B cell (primary cell): ENCODE results near the gene SPSB1. TPM values are rescaled to one million over a fixed set of nuclear protein-coding genes. Genes with fewer than 3 reads are reported as not detected.

Experiments used
- ATAC-seq: fragments of 200-7000 bp; cut with Tn5 transposase; one replicate; pipeline ENCODE4 v1.10.0; 2021; ENCODE audit warnings: low read depth, mild to moderate bottlenecking, moderate number of reproducible peaks, moderate library complexity
- CTCF ChIA-PET: fragments of 350-600 bp; sonication (Branson Sonifier 250); formaldehyde crosslinking; loops from one replicate; lab custom pipeline; 2021; ENCODE audit warnings: antibody characterized with exemption, inconsistent platforms; lab: Charles Lee
- POLR2A ChIA-PET: fragments of 350-600 bp; sonication (Branson Sonifier 250); formaldehyde crosslinking; loops from one replicate; lab custom pipeline; 2021; ENCODE audit warnings: antibody characterized with exemption; lab: Charles Lee
- DNase-seq: peaks from one replicate; pipeline ENCODE4 v3.0.0; 2013
- H2AFZ ChIP-seq: 2 replicates; pipeline ENCODE4 v1.6.1; 2012; ENCODE audit warnings: mild to moderate bottlenecking, low read depth, low read length; ENCODE audit not compliant: insufficient read depth, poor library complexity, severe bottlenecking
- H3K27ac ChIP-seq, 2 donors: 1 replicate in 1 of 2; 2 replicates in 1 of 2; pipeline ENCODE4 v1.5.1; 2012 to 2013; ENCODE audit warnings: low read length in 2 of 2, mild to moderate bottlenecking in 2 of 2, moderate library complexity in 1 of 2
- H3K27me3 ChIP-seq, 4 experiments: fragments of 200-600 bp in 1 of 4; sonication (generic) in 1 of 4; replicated peaks in 1 of 4; 1 replicate in 2 of 4; 2 replicates in 2 of 4; pipeline versions ENCODE4 v1.6.1 to v1.7.0; 2013 to 2016; ENCODE audit warnings: low read length in 3 of 4, mild to moderate bottlenecking in 2 of 4, mixed read lengths in 1 of 4, moderate library complexity in 1 of 4; ENCODE audit not compliant: insufficient read depth in 4 of 4, control insufficient read depth in 3 of 4; ENCODE audit errors: control extremely low read depth in 1 of 4
- H3K36me3 ChIP-seq, 2 experiments: replicated peaks in 1 of 2; 1 replicate in 1 of 2; 2 replicates in 1 of 2; pipeline versions ENCODE4 v1.6.1 to v1.7.1; 2013; ENCODE audit warnings: low read length in 1 of 2; ENCODE audit not compliant: insufficient read depth in 2 of 2, control insufficient read depth in 1 of 2; ENCODE audit errors: control extremely low read depth in 1 of 2, extremely low read depth in 1 of 2
- H3K4me1 ChIP-seq, 2 donors: fragments of 200-600 bp in 1 of 2; sonication (generic) in 1 of 2; 1 replicate in 1 of 2; 2 replicates in 1 of 2; pipeline versions ENCODE4 v1.5.1 to v1.6.1; 2013 to 2017; ENCODE audit warnings: low read length in 2 of 2; ENCODE audit not compliant: control insufficient read depth in 2 of 2, insufficient read depth in 2 of 2
- H3K4me2 ChIP-seq: replicated peaks from 2 replicates; pipeline ENCODE3; 2012; ENCODE audit warnings: mild to moderate bottlenecking, low read depth, low read length; ENCODE audit not compliant: poor library complexity, severe bottlenecking
- H3K4me3 ChIP-seq, 5 experiments: fragments of 200-600 bp in 1 of 5; sonication (generic) in 1 of 5; 1 replicate in 3 of 5; 2 replicates in 2 of 5; pipeline versions ENCODE4 v1.5.1 to v1.7.0; 2011 to 2016; ENCODE audit warnings: low read length in 4 of 5, mild to moderate bottlenecking in 4 of 5, low read depth in 2 of 5, control low read depth in 1 of 5, moderate library complexity in 1 of 5; ENCODE audit not compliant: insufficient read depth in 1 of 5; ENCODE audit errors: control extremely low read depth in 1 of 5, extremely low read depth in 1 of 5
- H3K79me2 ChIP-seq: fragments of 200-600 bp; sonication (generic); one replicate; pipeline ENCODE4 v1.6.0; 2016; ENCODE audit warnings: low read length; ENCODE audit not compliant: control insufficient read depth, insufficient read depth
- H3K9ac ChIP-seq: fragments of 200-600 bp; sonication (generic); 2 replicates; pipeline ENCODE4 v1.6.1; 2017; ENCODE audit warnings: mild to moderate bottlenecking, low read length, moderate library complexity
- H3K9me3 ChIP-seq, 3 donors: one replicate each; pipeline versions ENCODE4 v1.6.1 to v1.7.1; 2013; ENCODE audit warnings: low read length in 2 of 3; ENCODE audit not compliant: control insufficient read depth in 2 of 3, insufficient read depth in 1 of 3; ENCODE audit errors: control extremely low read depth in 1 of 3
- H4K20me1 ChIP-seq: 2 replicates; pipeline ENCODE4 v1.6.0; 2012; ENCODE audit warnings: mild to moderate bottlenecking, low read length; ENCODE audit not compliant: insufficient read depth, control insufficient read depth, poor library complexity, severe bottlenecking
- H3K27ac Mint-ChIP-seq: one replicate; pipeline ENCODE4 v1.8.0; 2021; ENCODE audit warnings: mixed read lengths
- H3K27me3 Mint-ChIP-seq: one replicate; pipeline ENCODE4 v1.8.0; 2021; ENCODE audit warnings: mixed read lengths
- H3K4me1 Mint-ChIP-seq: one replicate; pipeline ENCODE4 v1.8.0; 2021; ENCODE audit warnings: mixed read lengths
- H3K4me3 Mint-ChIP-seq: one replicate; pipeline ENCODE4 v1.8.0; 2021; ENCODE audit warnings: mixed read lengths
- H3K9me3 Mint-ChIP-seq: one replicate; pipeline ENCODE4 v1.8.0; 2022; ENCODE audit warnings: mixed read lengths; ENCODE audit not compliant: insufficient read depth
- EZH2 ChIP-seq: IDR thresholded peaks from 2 replicates; pipeline ENCODE4 v1.6.1; 2012; ENCODE audit warnings: borderline replicate concordance, low read depth, mild to moderate bottlenecking, moderate library complexity, low read length; ENCODE audit not compliant: insufficient read depth, poor library complexity, severe bottlenecking
- WGBS: methylation state at CpG from one replicate; pipeline ENCODE4 v1.1.5; 2013; ENCODE audit warnings: missing lambda C conversion rate; ENCODE audit not compliant: insufficient coverage; 5-methylcytosine and 5-hydroxymethylcytosine counted together
- intact Hi-C: fragments of 100-400 bp; cut with micrococcal nuclease; formaldehyde crosslinking; loops from one replicate; pipeline ENCODE4 v1.10.0; 2022
- polyA plus RNA-seq: library from polyadenylated mRNA; depleted of rRNA; stranded (reverse); fragments of >200 nt; gene quantifications from 2 replicates; pipeline ENCODE4 v1.2.3, GENCODE V29; 2012
- total RNA-seq, 2 donors: library from RNA; stranded (reverse); fragments of 120-200 nt in 1 of 2; gene quantifications; 1 replicate in 1 of 2; 2 replicates in 1 of 2; pipeline versions ENCODE4 v1.2.3 to v1.2.4, GENCODE V29; 2013 to 2022
- TF ChIP-seq, protein P1 (sequence below): fragments of 200-600 bp; IDR thresholded peaks from one replicate; pipeline ENCODE4 v1.8.0; 2022; ENCODE audit warnings: antibody characterized with exemption, mild to moderate bottlenecking

Gene SPSB1
- total and polyA plus RNA-seq, 2 donors (not counting 1 experiment from before 2014, with no cell fraction given), result 1.7 to 9.4 TPM

DNA sequence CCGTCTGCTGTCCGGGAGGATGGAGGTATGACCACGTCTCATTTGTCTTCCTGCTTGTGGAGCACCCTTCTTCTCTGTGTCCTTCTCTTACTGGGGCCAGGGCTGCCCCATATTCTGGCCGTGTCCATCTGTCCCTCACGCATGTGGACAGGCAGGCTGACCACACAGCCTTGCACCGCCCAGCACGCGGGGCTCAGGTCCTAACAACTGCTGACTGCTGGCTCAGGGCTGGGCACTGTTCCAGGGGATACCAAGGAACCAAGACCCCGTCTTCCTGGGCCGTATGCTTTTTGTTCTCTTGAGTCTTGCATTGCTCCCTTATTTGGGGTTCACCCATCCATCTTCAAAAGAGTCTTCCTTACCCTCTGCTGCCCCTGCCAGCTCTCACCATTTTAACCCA, 17.5 kb upstream of the SPSB1 start:
- H3K4me1 Mint-ChIP-seq, result peaks cover 6% of the 10 kb centered on the region
- no peak overlapping the region for H3K4me3 Mint-ChIP-seq
- ATAC-seq, result no peak
- Histone ChIP-seq H3K27me3 (no peaks in the 10 kb centered on the region), H4K20me1 (no peaks in the 10 kb centered on the region), H3K4me2 (no peak overlapping the region), H2AFZ (no peak overlapping the region), H3K79me2 (no peaks in the 10 kb centered on the region), H3K36me3 (no peaks in the 10 kb centered on the region), H3K9me3 (peaks cover 0 to 11% (median 3%) of the 10 kb centered on the region in 3 donors), H3K9ac (no peak overlapping the region), H3K4me1 (peaks cover 0 to 2% of the 10 kb centered on the region in 2 donors), H3K4me3 (no peak overlapping the region), H3K27ac (no peak overlapping the region)
- CTCF ChIA-PET, result interaction anchor here (1.3 to 2.2 kb wide), 3 partner anchors 8 to 180 kb away, joined by 3 to 7 read pairs (median 7); no protein-coding TSS in a partner anchor
- TF ChIP-seq, protein P1, sequence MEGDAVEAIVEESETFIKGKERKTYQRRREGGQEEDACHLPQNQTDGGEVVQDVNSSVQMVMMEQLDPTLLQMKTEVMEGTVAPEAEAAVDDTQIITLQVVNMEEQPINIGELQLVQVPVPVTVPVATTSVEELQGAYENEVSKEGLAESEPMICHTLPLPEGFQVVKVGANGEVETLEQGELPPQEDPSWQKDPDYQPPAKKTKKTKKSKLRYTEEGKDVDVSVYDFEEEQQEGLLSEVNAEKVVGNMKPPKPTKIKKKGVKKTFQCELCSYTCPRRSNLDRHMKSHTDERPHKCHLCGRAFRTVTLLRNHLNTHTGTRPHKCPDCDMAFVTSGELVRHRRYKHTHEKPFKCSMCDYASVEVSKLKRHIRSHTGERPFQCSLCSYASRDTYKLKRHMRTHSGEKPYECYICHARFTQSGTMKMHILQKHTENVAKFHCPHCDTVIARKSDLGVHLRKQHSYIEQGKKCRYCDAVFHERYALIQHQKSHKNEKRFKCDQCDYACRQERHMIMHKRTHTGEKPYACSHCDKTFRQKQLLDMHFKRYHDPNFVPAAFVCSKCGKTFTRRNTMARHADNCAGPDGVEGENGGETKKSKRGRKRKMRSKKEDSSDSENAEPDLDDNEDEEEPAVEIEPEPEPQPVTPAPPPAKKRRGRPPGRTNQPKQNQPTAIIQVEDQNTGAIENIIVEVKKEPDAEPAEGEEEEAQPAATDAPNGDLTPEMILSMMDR, result no peak
- TF ChIP-seq EZH2, result no peak
- no peaks in the 10 kb centered on the region for H3K9me3 Mint-ChIP-seq
- no peak for DNase-seq
- intact Hi-C loops, result no loop called here
- H3K27me3 Mint-ChIP-seq, result peaks cover 2% of the 10 kb centered on the region
- POLR2A ChIA-PET, result no interaction called here
- no peak overlapping the region for H3K27ac Mint-ChIP-seq
- WGBS, result 90% methylated on average over 10 of the region's 10 CpGs

DNA sequence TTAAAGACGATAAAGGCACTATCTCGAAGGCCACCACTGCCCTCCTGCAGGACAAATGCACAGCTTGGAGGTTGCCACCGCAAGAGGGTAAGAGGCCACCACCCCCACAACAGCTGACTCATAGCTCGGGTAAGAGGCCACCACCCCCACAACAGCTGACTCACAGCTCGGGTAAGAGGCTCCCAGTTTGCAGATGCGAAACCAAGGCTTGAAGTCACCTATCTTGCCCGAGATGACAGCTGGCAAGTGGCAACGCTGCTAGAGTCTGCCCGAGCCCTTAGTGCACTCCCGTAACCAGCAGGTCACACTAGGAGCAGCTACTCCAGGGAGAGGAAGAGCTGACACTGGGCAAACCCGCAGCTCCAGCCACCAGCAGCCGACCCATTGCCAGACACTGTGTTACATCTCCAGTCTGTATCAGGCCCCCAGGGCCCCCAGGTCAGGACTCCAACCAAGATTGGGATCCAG, 17.1 kb upstream of the SPSB1 start:
- POLR2A ChIA-PET, result no interaction called here
- no peak overlapping the region for H3K9ac ChIP-seq
- TF ChIP-seq EZH2, result no peak
- TF ChIP-seq, protein P1, result no peak
- H4K20me1 ChIP-seq, result no peaks in the 10 kb centered on the region
- H3K4me1 ChIP-seq, result peaks cover 0 to 6% of the 10 kb centered on the region in 2 donors
- Mint-ChIP-seq H3K27me3 (peaks cover 5% of the 10 kb centered on the region), H3K4me3 (no peak overlapping the region), H3K4me1 (peaks cover 9% of the 10 kb centered on the region), H3K9me3 (no peaks in the 10 kb centered on the region), H3K27ac (no peak overlapping the region)
- no peak overlapping the region for H3K4me2 ChIP-seq
- CTCF ChIA-PET, result interaction anchor here (0.6 to 2.2 kb wide), 4 partner anchors 8 to 213 kb away, joined by 3 to 7 read pairs (median 6); no protein-coding TSS in a partner anchor
- H3K4me3 ChIP-seq, result no peak overlapping the region
- 56% methylated on average over 11 of the region's 12 CpGs for WGBS
- DNase-seq, result peak; percentile 32
- no peak overlapping the region for H3K27ac ChIP-seq
- H2AFZ ChIP-seq, result no peak overlapping the region
- H3K9me3 ChIP-seq, result peaks cover 0 to 11% (median 3%) of the 10 kb centered on the region in 3 donors
- H3K27me3 ChIP-seq, result peaks cover 0 to 2% (median under 1%) of the 10 kb centered on the region in 4 experiments
- H3K36me3 ChIP-seq, result no peaks in the 10 kb centered on the region
- intact Hi-C loops, result no loop called here
- ATAC-seq, result peak; percentile 85
- no peaks in the 10 kb centered on the region for H3K79me2 ChIP-seq
